Adrenal gland (tissue), 5 donors: ENCODE data around the gene FAN1.

Experiments
- CTCF ChIP-seq, 6 experiments: fragments of 450-650 bp in 4 of 6; fragments of 200-600 bp in 2 of 6; sonication (generic) in 1 of 6; IDR thresholded peaks; 1 replicate in 5 of 6; 2 replicates in 1 of 6; pipeline versions ENCODE4 v1.5.1 to v1.8.0; 2016 to 2021; ENCODE audit warnings: antibody characterized with exemption in 6 of 6, mild to moderate bottlenecking in 2 of 6, moderate library complexity in 1 of 6
- POLR2A ChIP-seq, 2 donors: fragments of 450-650 bp; IDR thresholded peaks; one replicate each; pipeline ENCODE4 v1.6.1; 2017; ENCODE audit warnings: antibody characterized with exemption in 2 of 2, mild to moderate bottlenecking in 2 of 2, moderate library complexity in 1 of 2
- donor health status: DM: no; HTN: no; CAD: no.

DNA sequence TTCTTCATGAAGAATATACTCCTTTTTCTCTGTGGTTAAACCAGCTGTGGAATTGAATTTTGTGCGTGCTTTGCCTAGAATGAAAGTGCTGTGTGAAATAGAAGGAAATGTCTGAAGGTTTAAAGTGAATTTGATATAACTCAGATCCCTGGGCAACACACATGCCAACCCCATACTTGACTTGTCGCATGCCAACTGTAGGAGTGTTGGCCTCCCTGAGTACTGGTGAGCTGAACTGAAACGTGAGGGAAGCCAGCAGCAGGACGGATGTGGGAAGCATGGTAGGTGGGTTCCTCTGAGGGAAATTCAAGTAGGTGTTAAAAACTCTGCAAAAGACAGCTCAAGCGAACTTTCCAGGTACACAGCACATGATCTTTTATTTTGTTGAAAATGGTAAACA lies 14.7 kb downstream of the FAN1 start:
- no peak for TF ChIP-seq CTCF (IDR thresholded peaks at IDR 0.05)
- no peak for TF ChIP-seq POLR2A (IDR thresholded peaks at IDR 0.05)
